Measurements from ENCODE around the gene PANK3.
"Not testable (repeated sequence)": the region's sequence is repeated elsewhere in the genome, so short reads cannot be mapped to it uniquely, and the experiment has no call there.

GRCh38 chr5:168534351-168534750, 44.8 kb downstream of the PANK3 start:
- not testable (repeated sequence) for TF ChIP-seq CTCF (IDR thresholded peaks at IDR 0.05); POLR2AphosphoS5 (IDR thresholded peaks at IDR 0.05; ENCODE audit: low read depth, low read length); REST (IDR thresholded peaks at IDR 0.05; ENCODE audit: insufficient read depth in 1 of 2, low read depth in 2 of 2, low read length in 1 of 2)
